Erythroblast (primary cell): Measurements from ENCODE around the gene FAM13A.

Source experiments
- GATA1 ChIP-seq: IDR thresholded peaks from 2 replicates; pipeline ENCODE4 v1.6.1; 2011; ENCODE audit warnings: low read depth, mild to moderate bottlenecking, control low read depth, low read length, moderate library complexity
- POLR2A ChIP-seq: IDR thresholded peaks from 2 replicates; pipeline ENCODE4 v1.6.1; 2011; ENCODE audit warnings: mild to moderate bottlenecking, low read length

DNA sequence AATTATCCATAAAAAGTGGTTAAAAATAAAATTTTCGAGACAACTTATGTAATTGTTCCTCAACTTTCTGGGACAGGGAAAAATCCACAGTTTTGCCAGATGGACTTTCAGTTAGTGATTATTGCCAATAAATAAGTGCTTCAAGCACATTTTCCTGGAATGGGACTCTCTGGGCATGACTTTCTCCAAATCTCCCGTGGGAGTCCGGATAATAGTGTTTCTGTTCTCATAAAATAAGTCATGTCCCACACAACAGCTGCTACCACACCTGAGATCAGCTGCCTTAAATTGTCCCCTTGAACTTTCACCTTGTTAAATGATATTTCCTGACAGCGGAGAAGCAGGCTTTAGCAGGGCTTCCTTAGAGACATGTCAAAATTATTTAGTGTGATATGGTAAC lies 226.0 kb downstream of the FAM13A start:
- no peak for TF ChIP-seq POLR2A
- no peak for TF ChIP-seq GATA1
